ENCODE data around the gene CDH12. TPM values are rescaled to one million over a fixed set of nuclear protein-coding genes. Genes with fewer than 3 reads are reported as not detected.

The CDH12 gene
- total and polyA plus RNA-seq, 10 of the 15 experiments (the other 5 are each of a cell fraction or from before 2014, with no cell fraction given): 0.03 to 0.16 TPM; not detected in 8

- Histone ChIP-seq H3K27me3 (replicated peaks in 1 of 2; ENCODE audit: control insufficient read depth in 2 of 2, insufficient read depth in 2 of 2, low read length in 1 of 2) (no peaks in the 10 kb centered on the region), H3K4me1 (ENCODE audit: control insufficient read depth, insufficient read depth, low read length) (no peaks in the 10 kb centered on the region), H3K4me3 (no peak overlapping the region), H2AFZ (ENCODE audit: control insufficient read depth, low read depth, low read length) (no peak overlapping the region), H3K4me2 (ENCODE audit: control insufficient read depth, insufficient read depth) (no peak overlapping the region), H3K9me3 (replicated peaks; ENCODE audit: control insufficient read depth, insufficient read depth, low read length) (no peaks in the 10 kb centered on the region), H3K36me3 (ENCODE audit: control insufficient read depth in 2 of 2, insufficient read depth in 2 of 2, low read length in 1 of 2) (no peaks in the 10 kb centered on the region), H4K20me1 (ENCODE audit: control insufficient read depth, insufficient read depth) (no peaks in the 10 kb centered on the region), H3K9ac (ENCODE audit: control insufficient read depth, insufficient read depth, low read length) (no peak overlapping the region), H3K79me2 (ENCODE audit: control insufficient read depth, insufficient read depth, low read length) (no peaks in the 10 kb centered on the region), H3K27ac (ENCODE audit: control insufficient read depth, insufficient read depth) (no peak overlapping the region)
- intact Hi-C loops (cut with micrococcal nuclease; ENCODE audit: unreplicated experiment): no loop called here
- 63% methylated on average over 4 of the region's 4 CpGs for WGBS (ENCODE audit: insufficient coverage, insufficient replicate concordance, low lambda C conversion rate, missing lambda C conversion rate)
- ChIA-PET RAD21 (ENCODE audit: unreplicated experiment) (no interaction called here), CTCF (no interaction called here), SMC1A (ENCODE audit: uncharacterized antibody, unreplicated experiment) (no interaction called here), POLR2A (no interaction called here)
- ATAC-seq: no peak
- BruUV-seq (replicated peaks): no TSS peak
- no peak for DNase-seq (ENCODE audit: low read depth, low spot score)
- FAIRE-seq: no peak
- in situ Hi-C loops (cut with MboI): no loop called here
- TF ChIP-seq ZNF24 (IDR thresholded peaks at IDR 0.05) (no peak), SMAD5 (IDR thresholded peaks at IDR 0.05; ENCODE audit: low read depth) (no peak), BHLHE40 (IDR thresholded peaks at IDR 0.05; ENCODE audit: borderline replicate concordance in 1 of 2, low read depth in 2 of 2, low read length in 1 of 2) (no peak), ZBTB40 (IDR thresholded peaks at IDR 0.05; ENCODE audit: borderline replicate concordance) (no peak), RAD51 (IDR thresholded peaks at IDR 0.05) (no peak), YBX1 (IDR thresholded peaks at IDR 0.05) (no peak), SP1 (IDR thresholded peaks at IDR 0.05; ENCODE audit: low read depth, low read length) (no peak), ZNF207 (IDR thresholded peaks at IDR 0.05; ENCODE audit: borderline replicate concordance) (no peak), REST (IDR thresholded peaks at IDR 0.05; ENCODE audit: low read depth, low read length) (no peak)
These were observed 95.4 kb downstream of the CDH12 start for GRCh38 chr5:22757776-22758175.

Data from GM12878 (cell line).